Muscle layer of duodenum (tissue), 2 donors: ENCODE measurements around the gene MKLN1.

Source experiments
- H3K27ac ChIP-seq: one replicate; pipeline ENCODE4 v1.7.0; 2013; ENCODE audit warnings: mild to moderate bottlenecking, low read length
- H3K27me3 ChIP-seq: one replicate; pipeline ENCODE4 v1.7.0; 2013; ENCODE audit warnings: low read depth, mild to moderate bottlenecking, control low read depth, low read length
- H3K36me3 ChIP-seq, 2 donors: one replicate each; pipeline ENCODE4 v1.7.0; 2013; ENCODE audit warnings: low read length in 2 of 2, control low read depth in 1 of 2, mild to moderate bottlenecking in 1 of 2; ENCODE audit not compliant: insufficient read depth in 2 of 2, control insufficient read depth in 1 of 2
- H3K4me1 ChIP-seq, 2 donors: one replicate each; pipeline ENCODE4 v1.7.0; 2013; ENCODE audit warnings: low read length in 2 of 2, mild to moderate bottlenecking in 2 of 2, control low read depth in 1 of 2, moderate library complexity in 1 of 2; ENCODE audit not compliant: insufficient read depth in 2 of 2, control insufficient read depth in 1 of 2
- H3K4me3 ChIP-seq, 2 donors: one replicate each; pipeline ENCODE4 v1.7.0; 2013; ENCODE audit warnings: low read length in 2 of 2, low read depth in 1 of 2, mild to moderate bottlenecking in 1 of 2
- H3K9me3 ChIP-seq, 2 donors: one replicate each; pipeline ENCODE4 v1.7.0; 2013; ENCODE audit warnings: low read length in 2 of 2, control low read depth in 1 of 2, mild to moderate bottlenecking in 1 of 2; ENCODE audit not compliant: control insufficient read depth in 1 of 2
- donor health status: healthy.

Gene MKLN1

DNA sequence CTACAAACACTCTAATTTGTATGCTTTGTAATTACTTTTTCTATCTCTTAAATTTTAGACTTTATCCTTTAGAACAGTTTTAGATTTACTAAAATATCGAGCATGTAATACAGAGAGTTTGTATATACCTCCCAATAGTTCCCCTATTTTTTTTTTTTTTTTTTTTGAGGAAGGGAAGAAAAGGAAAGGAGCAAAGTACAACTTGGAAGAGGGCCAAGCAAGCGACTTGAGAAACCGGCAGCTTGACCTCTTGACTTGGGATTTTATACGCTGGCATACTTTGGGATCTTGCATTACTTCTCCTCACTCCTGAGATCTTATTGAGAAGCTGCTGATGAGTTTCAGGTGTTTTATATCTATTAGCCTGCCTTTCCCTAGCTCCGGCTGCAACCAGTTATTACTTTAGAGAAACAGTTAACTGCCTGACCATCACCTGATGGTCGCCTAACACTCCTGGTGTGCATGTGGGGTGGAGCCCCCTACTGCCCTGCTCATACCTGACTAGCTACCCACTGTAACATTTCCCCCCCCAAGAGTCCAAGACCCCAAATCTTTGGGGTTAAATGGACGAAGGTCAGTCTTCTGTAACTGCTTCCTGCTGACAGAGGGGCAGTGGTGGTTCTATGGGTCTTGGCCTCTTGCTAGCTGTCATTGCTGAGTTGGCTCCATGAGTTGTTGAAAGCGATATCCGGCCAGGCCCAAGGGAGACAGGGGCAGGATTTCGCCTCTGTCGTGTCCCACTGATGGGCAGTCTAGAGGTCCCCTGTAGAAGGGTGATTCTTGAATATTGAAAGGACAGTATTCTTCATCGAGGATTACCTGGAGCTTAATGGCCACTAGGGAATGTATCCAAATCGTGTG lies 28.5 kb downstream of the MKLN1 start:
- Histone ChIP-seq H3K36me3 (no peaks in the 10 kb centered on the region), H3K4me1 (peaks cover 4 to 39% of the 10 kb centered on the region in 2 donors), H3K9me3 (no peaks in the 10 kb centered on the region), H3K27ac (no peak overlapping the region), H3K27me3 (no peaks in the 10 kb centered on the region), H3K4me3 (no peak overlapping the region)

DNA sequence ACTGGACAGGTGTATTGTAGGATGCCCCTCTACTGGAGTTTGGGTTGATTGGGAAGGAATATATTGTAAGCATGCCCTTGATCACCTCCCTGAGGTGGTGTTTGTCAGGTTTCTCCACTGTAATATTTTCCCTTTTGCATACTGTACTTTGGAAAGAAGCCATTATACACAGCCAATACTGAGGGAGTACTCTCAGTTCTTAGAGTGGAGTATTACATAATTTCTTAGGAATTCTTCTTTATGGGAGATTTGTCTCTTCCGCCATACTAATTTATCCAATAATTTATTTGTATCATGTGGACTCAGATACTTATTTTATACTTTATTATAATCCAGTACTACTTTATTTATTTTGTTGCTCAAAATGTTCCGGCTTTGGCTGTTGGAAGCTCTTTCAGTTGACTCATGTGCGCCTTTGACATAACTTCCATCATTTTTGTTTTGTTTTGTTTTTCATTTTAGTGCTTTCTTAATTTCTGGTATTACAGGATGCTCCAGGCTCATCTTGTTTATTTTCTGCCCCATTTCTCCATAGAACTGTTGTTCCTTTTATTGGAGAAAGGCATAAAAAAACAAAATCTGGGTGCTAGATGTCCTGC lies 29.7 kb downstream of the MKLN1 start:
- Histone ChIP-seq H3K9me3 (no peaks in the 10 kb centered on the region), H3K27ac (no peak overlapping the region), H3K4me3 (no peak overlapping the region), H3K36me3 (no peaks in the 10 kb centered on the region), H3K4me1 (peaks cover 4 to 49% of the 10 kb centered on the region in 2 donors), H3K27me3 (no peaks in the 10 kb centered on the region)

DNA sequence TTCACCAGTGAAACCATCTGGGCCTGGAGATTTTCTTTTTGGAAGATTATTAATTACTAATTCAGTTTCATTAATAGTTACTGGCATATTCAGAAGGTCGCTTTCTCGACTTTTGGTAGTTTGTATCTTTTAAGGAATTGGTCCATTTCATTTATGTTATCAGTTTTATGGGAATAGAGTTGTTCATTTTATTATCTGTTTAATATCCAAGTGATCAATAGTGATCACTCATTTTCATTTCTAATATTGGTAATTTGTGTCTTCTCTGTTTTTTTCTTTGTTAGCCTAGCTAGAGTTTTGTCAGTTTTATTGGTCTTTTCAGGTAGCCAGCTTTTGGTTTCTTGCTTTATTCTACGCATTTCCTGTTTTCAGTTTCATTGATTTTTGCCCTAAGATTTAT lies 31.0 kb downstream of the MKLN1 start:
- Histone ChIP-seq H3K9me3 (no peaks in the 10 kb centered on the region), H3K27ac (no peak overlapping the region), H3K4me3 (no peak overlapping the region), H3K36me3 (no peaks in the 10 kb centered on the region), H3K27me3 (no peaks in the 10 kb centered on the region), H3K4me1 (peaks cover 9 to 49% of the 10 kb centered on the region in 2 donors)

DNA sequence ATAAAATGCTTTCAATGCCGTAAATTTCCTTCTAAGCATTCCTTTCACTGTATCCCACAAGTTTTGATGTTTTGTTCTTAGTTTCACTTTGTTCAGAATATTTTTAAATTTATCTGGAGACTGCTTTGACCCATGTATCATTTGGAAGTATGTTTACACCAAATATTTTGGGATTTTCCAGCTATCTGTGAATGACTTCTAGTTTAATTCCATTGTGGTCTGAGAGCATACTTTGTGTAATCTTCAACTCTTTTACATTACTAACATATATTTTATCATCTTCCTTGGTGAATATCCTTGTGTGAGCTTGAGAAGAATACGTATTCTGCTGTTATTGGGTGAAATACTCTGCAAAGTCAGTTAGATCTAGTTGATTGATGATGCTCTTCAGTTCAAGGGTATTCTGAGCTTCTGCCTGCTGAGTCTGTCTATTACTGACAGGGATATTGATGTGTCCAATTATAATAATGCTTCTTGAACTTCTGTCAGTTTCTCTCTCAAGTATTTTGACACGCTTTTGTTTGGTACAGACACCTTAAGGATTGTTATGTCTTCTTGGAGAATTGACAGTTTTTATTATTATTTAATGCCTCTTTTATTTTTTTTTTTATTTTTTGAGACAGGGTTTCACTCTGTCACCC lies 31.6 kb downstream of the MKLN1 start:
- H3K27me3 ChIP-seq, result no peaks in the 10 kb centered on the region
- no peaks in the 10 kb centered on the region for H3K36me3 ChIP-seq
- no peaks in the 10 kb centered on the region for H3K9me3 ChIP-seq
- no peak overlapping the region for H3K27ac ChIP-seq
- peaks cover 9 to 51% of the 10 kb centered on the region in 2 donors for H3K4me1 ChIP-seq
- no peak overlapping the region for H3K4me3 ChIP-seq

DNA sequence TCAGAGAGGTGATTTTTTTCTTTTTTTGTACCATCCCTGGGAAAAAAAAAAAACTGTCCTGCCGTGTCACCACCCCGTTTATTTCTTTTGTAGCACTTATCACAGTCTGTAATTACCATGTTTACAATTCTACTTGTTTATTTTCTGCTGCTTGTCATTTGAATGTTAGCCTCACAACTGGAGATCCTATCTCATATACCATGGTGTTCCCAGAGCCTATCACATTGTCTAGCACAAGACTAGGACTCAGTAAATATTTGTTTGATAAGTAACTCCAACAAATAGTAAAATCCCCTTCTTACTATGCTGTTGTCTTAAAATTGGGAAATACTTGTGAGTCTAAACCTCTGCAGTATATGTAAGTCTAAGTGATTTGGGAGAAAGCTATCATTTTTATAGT lies 36.0 kb downstream of the MKLN1 start:
- Histone ChIP-seq H3K4me1 (peaks cover 5 to 46% of the 10 kb centered on the region in 2 donors), H3K27me3 (no peaks in the 10 kb centered on the region), H3K4me3 (no peak overlapping the region), H3K27ac (no peak overlapping the region), H3K36me3 (no peaks in the 10 kb centered on the region), H3K9me3 (no peaks in the 10 kb centered on the region)

DNA sequence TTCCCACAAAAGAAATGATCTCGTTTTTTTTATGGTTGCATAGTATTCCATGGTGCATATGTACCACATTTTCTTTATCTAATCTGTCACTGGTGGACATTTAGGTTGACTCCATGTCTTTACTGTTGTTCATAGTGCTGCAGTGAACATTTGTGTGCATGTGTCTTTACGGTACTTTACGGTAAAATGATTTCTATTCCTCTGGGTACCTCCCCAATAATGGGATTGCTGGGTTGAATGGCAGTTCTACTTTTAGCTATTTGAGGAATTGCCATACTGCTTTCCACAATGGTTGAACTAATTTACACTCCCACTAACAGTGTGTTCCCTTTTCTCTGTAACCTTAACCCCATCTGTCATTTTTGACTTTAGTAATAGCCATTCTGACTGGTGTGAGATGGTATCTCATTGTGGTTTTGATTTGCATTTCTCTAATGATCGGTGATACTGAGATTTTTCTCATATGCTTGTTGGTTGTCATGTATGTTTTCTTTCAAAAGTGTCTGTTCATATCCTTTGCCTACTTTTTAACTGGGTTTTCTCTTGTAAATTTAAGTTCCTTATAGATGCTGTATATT lies 37.2 kb downstream of the MKLN1 start:
- Histone ChIP-seq H3K27ac (no peak overlapping the region), H3K36me3 (no peaks in the 10 kb centered on the region), H3K4me3 (no peak overlapping the region), H3K4me1 (peaks cover 5 to 46% of the 10 kb centered on the region in 2 donors), H3K27me3 (no peaks in the 10 kb centered on the region), H3K9me3 (no peaks in the 10 kb centered on the region)

DNA sequence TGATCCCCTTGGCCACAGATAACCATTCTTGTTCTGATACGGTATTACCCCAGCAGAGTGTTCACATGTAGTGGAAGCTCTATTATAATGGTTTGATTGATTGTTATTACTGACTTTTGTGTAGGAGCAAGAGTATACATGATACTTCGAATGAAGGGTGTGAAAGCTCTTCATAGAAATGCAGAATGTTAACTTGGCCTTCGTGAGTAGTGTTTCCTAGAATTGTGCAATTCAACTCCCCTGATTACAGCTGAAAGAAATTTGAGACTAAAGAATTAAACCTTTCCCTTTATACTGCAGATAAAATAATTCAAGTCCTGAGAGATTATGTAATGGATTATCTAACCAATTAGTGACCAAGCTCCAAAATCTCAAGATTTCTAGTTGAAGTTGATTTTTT lies 38.2 kb downstream of the MKLN1 start:
- Histone ChIP-seq H3K27me3 (no peaks in the 10 kb centered on the region), H3K27ac (no peak overlapping the region), H3K4me1 (peaks cover 5 to 44% of the 10 kb centered on the region in 2 donors), H3K4me3 (no peak overlapping the region), H3K9me3 (no peaks in the 10 kb centered on the region), H3K36me3 (no peaks in the 10 kb centered on the region)

DNA sequence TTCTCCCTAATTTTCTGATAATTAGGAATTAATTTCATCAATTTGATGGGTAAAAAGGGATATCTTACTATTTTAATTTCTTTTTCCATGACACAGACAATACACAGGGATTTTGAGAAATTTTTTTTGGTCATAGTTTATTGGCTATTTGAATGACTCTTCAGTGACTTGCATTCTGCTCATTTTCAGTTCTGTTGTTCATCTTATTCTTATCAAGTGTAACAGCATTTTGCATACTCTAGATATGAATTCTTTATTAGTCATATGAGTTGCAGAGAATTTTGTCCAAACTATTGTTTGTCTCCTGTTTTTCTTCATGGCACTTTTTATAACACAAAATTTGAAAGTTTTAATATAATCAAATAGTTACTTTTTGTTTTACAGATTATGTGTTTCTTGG lies 41.7 kb downstream of the MKLN1 start:
- Histone ChIP-seq H3K4me3 (no peak overlapping the region), H3K27me3 (no peaks in the 10 kb centered on the region), H3K27ac (no peak overlapping the region), H3K4me1 (peaks cover 0 to 42% of the 10 kb centered on the region in 2 donors), H3K9me3 (no peaks in the 10 kb centered on the region), H3K36me3 (no peaks in the 10 kb centered on the region)

DNA sequence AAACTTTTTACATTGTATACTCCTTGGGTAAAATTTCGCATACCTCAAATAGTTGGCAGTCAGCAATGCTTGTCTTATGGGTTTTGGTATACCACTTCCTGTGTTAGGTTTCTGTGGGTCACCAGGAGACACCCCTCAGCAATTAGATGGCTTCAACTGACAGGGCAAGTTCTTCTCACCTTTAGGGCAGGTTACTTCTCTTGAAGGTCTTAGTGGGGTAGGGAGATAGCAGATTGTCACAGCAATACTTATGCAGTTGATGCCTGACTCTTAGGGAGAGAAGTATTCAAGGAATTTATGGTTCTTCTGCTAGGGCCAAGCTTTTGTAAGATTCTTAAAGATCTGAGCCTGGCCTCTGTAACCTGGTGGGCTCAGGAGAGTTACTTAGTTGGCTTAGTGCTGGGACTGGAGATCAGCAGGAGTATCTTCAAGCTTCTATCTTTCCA lies 42.9 kb downstream of the MKLN1 start:
- H3K9me3 ChIP-seq, result no peaks in the 10 kb centered on the region
- no peak overlapping the region for H3K4me3 ChIP-seq
- no peaks in the 10 kb centered on the region for H3K27me3 ChIP-seq
- H3K36me3 ChIP-seq, result no peaks in the 10 kb centered on the region
- no peak overlapping the region for H3K27ac ChIP-seq
- H3K4me1 ChIP-seq, result peaks cover 0 to 36% of the 10 kb centered on the region in 2 donors

DNA sequence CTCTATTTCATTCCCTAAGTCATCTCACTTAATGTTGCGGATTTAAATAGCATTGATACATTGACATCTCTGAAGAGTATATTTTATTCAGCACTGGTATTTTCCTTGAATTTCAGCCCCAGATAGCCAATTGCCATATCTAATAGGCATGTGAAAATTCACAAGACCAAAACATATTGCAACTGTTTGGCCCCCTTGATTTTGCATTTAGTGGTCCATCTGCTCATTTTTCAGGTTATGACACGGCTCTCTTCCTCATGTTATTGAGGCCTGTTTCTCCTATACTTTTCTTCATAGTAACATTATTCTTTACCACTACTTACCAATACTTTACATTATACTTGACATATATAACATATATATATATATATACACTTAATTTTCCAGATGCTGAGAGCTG lies 43.7 kb downstream of the MKLN1 start:
- H3K36me3 ChIP-seq, result no peaks in the 10 kb centered on the region
- no peak overlapping the region for H3K4me3 ChIP-seq
- H3K27me3 ChIP-seq, result no peaks in the 10 kb centered on the region
- H3K27ac ChIP-seq, result no peak overlapping the region
- H3K9me3 ChIP-seq, result no peaks in the 10 kb centered on the region
- peaks cover 0 to 32% of the 10 kb centered on the region in 2 donors for H3K4me1 ChIP-seq

DNA sequence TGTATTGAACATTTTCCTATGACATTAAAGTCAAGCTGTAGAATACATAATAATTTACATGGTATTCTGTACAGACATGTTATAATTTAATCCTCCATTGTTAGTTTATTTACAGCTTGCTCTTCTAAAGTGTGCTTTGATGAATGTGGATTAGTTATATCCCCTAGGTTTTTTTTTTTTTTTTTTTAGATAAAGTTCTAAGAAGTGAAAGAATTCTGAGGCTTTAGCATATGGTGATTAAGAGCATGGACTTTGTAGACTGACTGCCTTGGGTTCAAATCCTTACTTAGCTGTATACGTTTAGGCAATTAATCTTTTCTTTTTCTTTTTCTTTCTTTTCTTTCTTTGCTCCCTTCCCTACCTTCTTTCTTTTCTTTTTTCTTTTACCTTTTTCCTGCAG lies 44.9 kb downstream of the MKLN1 start:
- Histone ChIP-seq H3K4me3 (no peak overlapping the region), H3K27ac (no peak overlapping the region), H3K9me3 (no peaks in the 10 kb centered on the region), H3K36me3 (no peaks in the 10 kb centered on the region), H3K27me3 (no peaks in the 10 kb centered on the region), H3K4me1 (peaks cover 0 to 29% of the 10 kb centered on the region in 2 donors)
